Suprapubic skin (tissue), 4 donors: ENCODE results near the gene CAPN13. TPM values are rescaled to one million over a fixed set of nuclear protein-coding genes. Genes with fewer than 3 reads are reported as not detected.
A peak's percentile ranks its signal among the peaks of the same experiment; 100 is the strongest.

ENCODE experiments used
- DNase-seq, 2 donors: peaks; one replicate each; pipeline ENCODE4 v3.0.0-alpha.2; 2019; ENCODE audit warnings: low spot score in 2 of 2
- H3K27ac ChIP-seq: fragments of 200-600 bp; sonication (generic); one replicate; pipeline ENCODE4 v1.5.1; 2019
- H3K27me3 ChIP-seq: fragments of 200-600 bp; sonication (generic); one replicate; pipeline ENCODE4 v1.5.1; 2019
- H3K36me3 ChIP-seq: fragments of 200-600 bp; sonication (generic); one replicate; pipeline ENCODE4 v1.5.1; 2019
- H3K4me1 ChIP-seq: fragments of 200-600 bp; sonication (generic); one replicate; pipeline ENCODE4 v1.5.1; 2019
- H3K4me3 ChIP-seq: fragments of 200-600 bp; sonication (generic); one replicate; pipeline ENCODE4 v1.5.1; 2019; ENCODE audit warnings: mild to moderate bottlenecking
- H3K9me3 ChIP-seq: fragments of 200-600 bp; sonication (generic); one replicate; pipeline ENCODE4 v1.5.1; 2019
- EP300 ChIP-seq: sonication (generic); formaldehyde crosslinking; IDR thresholded peaks from one replicate; pipeline ENCODE4 v1.6.1; 2017; ENCODE audit warnings: antibody characterized with exemption
- POLR2A ChIP-seq, 2 donors: fragments of 450-650 bp; IDR thresholded peaks; one replicate each; pipeline ENCODE4 v1.6.1; 2017; ENCODE audit warnings: antibody characterized with exemption in 2 of 2, mild to moderate bottlenecking in 2 of 2, moderate library complexity in 2 of 2
- POLR2AphosphoS5 ChIP-seq, 3 donors: sonication (generic); formaldehyde crosslinking; IDR thresholded peaks; one replicate each; pipeline ENCODE4 v1.6.1; 2017; ENCODE audit warnings: antibody characterized with exemption in 3 of 3
- WGBS: methylation state at CpG from one replicate; pipeline ENCODE4 v1.1.5; 2018; 5-methylcytosine and 5-hydroxymethylcytosine counted together
- total RNA-seq, 4 donors: library from RNA; depleted of rRNA; stranded (reverse); fragments of >200 nt; gene quantifications; one replicate each; pipeline ENCODE4 v1.1.0, GENCODE V29; 2016
- TF ChIP-seq, protein P1 (sequence below), 2 donors: fragments of 200-600 bp in 1 of 2; fragments of 450-650 bp in 1 of 2; sonication (generic) in 1 of 2; IDR thresholded peaks; one replicate each; pipeline ENCODE4 v1.5.1; 2016 to 2019; ENCODE audit warnings: antibody characterized with exemption in 2 of 2, mild to moderate bottlenecking in 1 of 2, moderate library complexity in 1 of 2

Gene CAPN13
- total RNA-seq, 4 donors from 2014 or later, result 0.26 to 1.5 (median 0.50) TPM

DNA sequence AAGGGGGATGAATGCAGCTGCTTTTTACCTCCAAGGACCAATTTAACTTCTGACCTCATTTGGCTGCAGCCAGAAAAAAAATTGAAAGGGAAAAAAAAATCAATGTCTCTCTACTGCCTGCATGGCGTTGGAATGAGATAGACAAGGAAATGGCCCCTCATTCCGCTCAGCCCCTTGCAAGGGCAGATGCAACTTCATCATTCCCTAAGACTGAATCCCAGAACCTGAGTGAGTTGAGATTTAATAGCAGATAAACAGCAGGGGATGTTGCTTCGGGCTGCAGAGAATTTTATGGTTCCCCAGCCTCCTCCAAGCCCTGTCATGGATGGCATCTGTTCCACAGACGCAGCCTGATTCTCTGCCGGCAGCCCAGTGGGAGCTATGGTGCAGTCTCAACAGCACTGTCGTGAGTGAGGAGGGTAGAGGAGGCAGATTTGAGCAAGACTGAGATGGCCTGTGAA lies 49.0 kb downstream of the CAPN13 start:
- Histone ChIP-seq H3K27ac (no peak overlapping the region), H3K36me3 (no peaks in the 10 kb centered on the region), H3K9me3 (no peaks in the 10 kb centered on the region), H3K27me3 (peaks cover 40% of the 10 kb centered on the region), H3K4me3 (no peak overlapping the region), H3K4me1 (peaks cover 7% of the 10 kb centered on the region)
- DNase-seq, result no peak
- TF ChIP-seq POLR2A (IDR thresholded peaks at IDR 0.05), result no peak
- TF ChIP-seq POLR2AphosphoS5 (IDR thresholded peaks at IDR 0.05), result no peak
- TF ChIP-seq, protein P1, sequence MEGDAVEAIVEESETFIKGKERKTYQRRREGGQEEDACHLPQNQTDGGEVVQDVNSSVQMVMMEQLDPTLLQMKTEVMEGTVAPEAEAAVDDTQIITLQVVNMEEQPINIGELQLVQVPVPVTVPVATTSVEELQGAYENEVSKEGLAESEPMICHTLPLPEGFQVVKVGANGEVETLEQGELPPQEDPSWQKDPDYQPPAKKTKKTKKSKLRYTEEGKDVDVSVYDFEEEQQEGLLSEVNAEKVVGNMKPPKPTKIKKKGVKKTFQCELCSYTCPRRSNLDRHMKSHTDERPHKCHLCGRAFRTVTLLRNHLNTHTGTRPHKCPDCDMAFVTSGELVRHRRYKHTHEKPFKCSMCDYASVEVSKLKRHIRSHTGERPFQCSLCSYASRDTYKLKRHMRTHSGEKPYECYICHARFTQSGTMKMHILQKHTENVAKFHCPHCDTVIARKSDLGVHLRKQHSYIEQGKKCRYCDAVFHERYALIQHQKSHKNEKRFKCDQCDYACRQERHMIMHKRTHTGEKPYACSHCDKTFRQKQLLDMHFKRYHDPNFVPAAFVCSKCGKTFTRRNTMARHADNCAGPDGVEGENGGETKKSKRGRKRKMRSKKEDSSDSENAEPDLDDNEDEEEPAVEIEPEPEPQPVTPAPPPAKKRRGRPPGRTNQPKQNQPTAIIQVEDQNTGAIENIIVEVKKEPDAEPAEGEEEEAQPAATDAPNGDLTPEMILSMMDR (IDR thresholded peaks at IDR 0.05), result no peak
- TF ChIP-seq EP300, result no peak
- WGBS, result 26% methylated on average over 6 of the region's 6 CpGs

DNA sequence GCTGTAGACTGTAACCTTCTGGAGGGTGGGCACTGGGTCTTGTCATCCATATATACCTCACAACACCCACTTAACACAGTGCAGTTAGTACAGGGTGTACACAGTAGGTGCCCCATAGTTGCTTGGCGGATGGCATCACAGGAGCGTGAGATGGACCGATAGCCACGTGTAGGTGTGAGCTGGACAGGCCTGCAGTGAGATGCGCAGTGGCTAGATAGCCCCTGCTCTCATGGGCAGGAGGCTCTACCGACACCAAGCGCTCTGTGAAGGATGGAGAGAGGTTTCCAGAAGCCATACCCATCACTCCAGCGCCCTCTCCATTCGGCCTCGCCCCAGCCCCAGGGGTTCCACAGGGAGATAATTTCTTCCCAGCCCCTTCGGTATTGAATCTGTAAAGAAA lies 49.5 kb downstream of the CAPN13 start:
- H3K9me3 ChIP-seq, result no peaks in the 10 kb centered on the region
- TF ChIP-seq POLR2A (IDR thresholded peaks at IDR 0.05), result no peak
- no peak for TF ChIP-seq POLR2AphosphoS5 (IDR thresholded peaks at IDR 0.05)
- TF ChIP-seq, protein P1 (IDR thresholded peaks at IDR 0.05), result no peak
- no peak for TF ChIP-seq EP300
- H3K4me3 ChIP-seq, result no peak overlapping the region
- H3K27ac ChIP-seq, result no peak overlapping the region
- 78% methylated on average over 7 of the region's 11 CpGs for WGBS
- H3K27me3 ChIP-seq, result peaks cover 40% of the 10 kb centered on the region
- peaks cover 7% of the 10 kb centered on the region for H3K4me1 ChIP-seq
- DNase-seq, result no peak
- H3K36me3 ChIP-seq, result no peaks in the 10 kb centered on the region

DNA sequence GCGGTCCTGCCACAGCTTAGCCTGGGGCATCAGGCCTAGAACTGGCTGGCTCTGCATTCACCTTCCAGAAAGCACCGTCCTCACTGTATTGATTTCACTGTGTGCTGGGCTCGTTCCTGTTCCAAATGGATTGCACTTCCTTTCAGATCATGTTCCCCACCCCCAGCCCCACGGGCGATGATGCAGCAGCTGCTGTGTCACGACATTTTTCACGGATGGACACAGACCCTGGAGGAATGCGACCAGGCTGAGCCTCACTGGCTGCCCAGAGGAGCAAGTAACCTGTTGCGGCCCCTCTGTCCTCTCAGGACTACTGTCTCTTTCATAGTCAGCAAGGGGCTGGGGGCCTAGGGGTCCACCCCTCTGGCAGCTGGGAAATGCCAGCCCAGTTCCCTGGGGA lies 50.3 kb downstream of the CAPN13 start:
- Histone ChIP-seq H3K9me3 (no peaks in the 10 kb centered on the region), H3K4me3 (no peak overlapping the region), H3K36me3 (no peaks in the 10 kb centered on the region), H3K27me3 (peaks cover 40% of the 10 kb centered on the region), H3K27ac (no peak overlapping the region), H3K4me1 (peaks cover 7% of the 10 kb centered on the region)
- TF ChIP-seq EP300 (no peak), POLR2AphosphoS5 (IDR thresholded peaks at IDR 0.05) (no peak)
- TF ChIP-seq, protein P1 (IDR thresholded peaks at IDR 0.05), result no peak
- WGBS, result 83% methylated on average over 8 of the region's 9 CpGs
- no peak for DNase-seq

DNA sequence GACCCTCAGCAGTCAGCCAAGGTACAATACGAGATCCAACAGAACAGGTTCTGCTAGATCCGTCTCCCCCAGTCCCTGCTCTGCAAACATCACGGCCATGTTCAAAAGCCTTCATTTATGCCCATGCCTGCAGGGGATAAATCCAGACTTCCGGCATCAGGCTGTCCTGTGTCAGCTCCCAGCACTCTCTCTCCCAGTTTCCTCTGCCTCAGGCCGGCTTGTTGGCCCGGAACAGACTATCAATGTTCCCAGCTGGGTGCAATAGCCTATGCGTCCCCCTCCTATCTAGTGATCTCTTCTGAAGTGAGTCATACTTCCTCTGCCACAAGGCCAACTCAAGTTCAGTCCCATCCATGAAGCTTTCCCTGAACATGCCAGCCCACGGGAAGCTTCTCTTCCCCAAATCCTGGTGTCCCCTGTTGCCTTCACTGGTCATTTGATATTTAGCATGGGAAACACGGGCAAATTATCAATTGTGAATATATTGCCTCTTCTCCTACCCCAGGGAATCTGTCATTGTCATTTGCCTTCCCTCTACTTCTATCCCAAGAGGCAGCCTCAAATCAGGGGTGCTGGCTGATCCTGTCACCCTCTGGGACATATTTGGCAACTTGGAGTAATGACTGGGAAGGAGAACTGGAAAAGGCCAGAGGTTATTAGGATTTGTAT lies 51.1 kb downstream of the CAPN13 start:
- H3K27ac ChIP-seq, result no peak overlapping the region
- TF ChIP-seq POLR2A (IDR thresholded peaks at IDR 0.05) (no peak), POLR2AphosphoS5 (IDR thresholded peaks at IDR 0.05) (no peak), EP300 (no peak)
- peaks cover 7% of the 10 kb centered on the region for H3K4me1 ChIP-seq
- no peak overlapping the region for H3K4me3 ChIP-seq
- no peaks in the 10 kb centered on the region for H3K9me3 ChIP-seq
- peaks cover 40% of the 10 kb centered on the region for H3K27me3 ChIP-seq
- peak in 1 of 2 donors; percentile 5 for DNase-seq
- H3K36me3 ChIP-seq, result no peaks in the 10 kb centered on the region
- WGBS, result 32% methylated on average over 9 of the region's 9 CpGs

DNA sequence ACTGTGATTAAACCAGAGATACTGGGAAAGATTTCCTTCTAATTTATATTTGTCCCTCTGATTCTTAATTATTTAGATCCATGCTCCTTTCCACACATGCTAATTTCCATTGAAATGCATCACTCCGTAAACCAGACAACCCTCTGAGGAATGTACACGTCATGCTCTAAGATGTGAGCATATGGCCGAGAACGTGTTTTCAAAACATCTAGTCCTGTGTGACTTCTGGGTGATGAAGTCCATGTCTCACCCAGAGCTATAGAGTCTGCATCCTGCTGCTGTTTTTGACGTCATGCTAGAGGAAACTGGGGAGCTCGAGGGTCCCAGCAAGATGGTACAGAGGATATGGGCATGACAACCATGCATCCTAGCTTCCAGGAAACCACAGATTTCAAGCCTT lies 53.6 kb downstream of the CAPN13 start:
- peaks cover 37% of the 10 kb centered on the region for H3K27me3 ChIP-seq
- TF ChIP-seq POLR2AphosphoS5 (IDR thresholded peaks at IDR 0.05) (no peak), POLR2A (IDR thresholded peaks at IDR 0.05) (no peak), EP300 (no peak)
- TF ChIP-seq, protein P1 (IDR thresholded peaks at IDR 0.05), result no peak
- no peak overlapping the region for H3K4me3 ChIP-seq
- no peak for DNase-seq
- 70% methylated on average over 6 of the region's 6 CpGs for WGBS
- H3K4me1 ChIP-seq, result peaks cover 7% of the 10 kb centered on the region
- no peaks in the 10 kb centered on the region for H3K9me3 ChIP-seq
- no peak overlapping the region for H3K27ac ChIP-seq
- H3K36me3 ChIP-seq, result no peaks in the 10 kb centered on the region

DNA sequence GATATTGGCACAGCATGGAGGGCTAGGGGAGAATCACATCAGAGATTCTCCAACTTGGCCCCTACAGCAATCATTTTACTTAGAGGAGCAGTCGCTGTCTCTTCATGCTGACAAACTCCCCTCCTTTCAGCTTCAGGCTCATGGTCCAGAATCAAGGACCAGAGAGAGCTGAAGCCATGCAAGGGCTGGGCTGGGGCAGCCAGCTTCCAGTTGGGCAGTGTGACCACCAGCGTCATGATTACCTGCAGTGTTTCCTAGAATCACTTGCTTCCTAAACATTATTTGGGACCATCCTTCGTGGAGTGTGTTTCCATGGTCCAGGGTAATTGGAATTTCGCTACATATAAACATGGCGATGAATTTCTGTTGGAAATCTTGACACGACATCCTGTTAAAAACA lies 54.4 kb downstream of the CAPN13 start:
- Histone ChIP-seq H3K36me3 (no peaks in the 10 kb centered on the region), H3K4me1 (peaks cover 7% of the 10 kb centered on the region), H3K4me3 (no peak overlapping the region), H3K9me3 (no peaks in the 10 kb centered on the region), H3K27ac (no peak overlapping the region), H3K27me3 (peaks cover 39% of the 10 kb centered on the region)
- WGBS, result 84% methylated on average over 6 of the region's 6 CpGs
- TF ChIP-seq, protein P1 (IDR thresholded peaks at IDR 0.05), result no peak
- no peak for TF ChIP-seq POLR2A (IDR thresholded peaks at IDR 0.05)
- no peak for TF ChIP-seq POLR2AphosphoS5 (IDR thresholded peaks at IDR 0.05)
- TF ChIP-seq EP300, result no peak
- no peak for DNase-seq
